Measurements from ENCODE around the gene EMP1.

EMP1 gene

GRCh38 chr12:13196130-13196921, at the start of gene EMP1:
Gene EMP1 (plus strand): TSS chr12:13196726. CDS start chr12:13211511, 14,785 bp downstream.
- in situ Hi-C loops (cut with MboI; ENCODE audit: low sequenced_read_pairs) = loop anchor here (25.0 kb wide), 1 partner anchor 1766 kb away; the partner anchor contains the start of genes ARHGDIB and PDE6H

- in situ Hi-C loops (cut with MboI; ENCODE audit: low sequenced_read_pairs) = no loop called here
Observed at GRCh38 chr12:13147688-13148484, 48.6 kb upstream of the EMP1 start.

GRCh38 chr12:13148485-13148847, 48.1 kb upstream of the EMP1 start:
- in situ Hi-C loops (cut with MboI; ENCODE audit: low sequenced_read_pairs) = no loop called here

- in situ Hi-C loops (cut with MboI; ENCODE audit: low sequenced_read_pairs) = no loop called here
Observed at GRCh38 chr12:13149411-13149810, 47.1 kb upstream of the EMP1 start.

DNA sequence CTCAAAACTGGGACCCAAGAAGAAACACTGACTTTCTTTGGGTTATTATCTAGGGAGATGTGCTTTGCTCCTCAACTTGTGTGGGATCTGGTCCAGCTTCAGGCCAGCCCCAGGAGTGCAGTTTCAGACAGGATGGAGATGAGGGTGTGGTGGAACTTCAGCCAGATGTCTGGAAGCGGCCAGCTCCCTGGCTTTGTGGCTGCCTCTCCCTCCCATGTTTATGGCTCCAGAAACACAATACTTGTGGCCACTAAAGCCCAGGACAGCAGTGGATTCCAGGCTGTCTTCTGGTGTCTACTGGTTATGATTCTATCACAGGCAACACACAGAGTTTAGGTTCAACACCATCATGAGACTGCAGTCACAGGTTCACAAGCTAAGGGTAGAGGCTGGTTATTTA, 44.2 kb upstream of the EMP1 start:
- in situ Hi-C loops (cut with MboI; ENCODE audit: low sequenced_read_pairs) = no loop called here

- in situ Hi-C loops (cut with MboI; ENCODE audit: low sequenced_read_pairs) = no loop called here
Observed at GRCh38 chr12:13152756-13153155, 43.8 kb upstream of the EMP1 start.

DNA sequence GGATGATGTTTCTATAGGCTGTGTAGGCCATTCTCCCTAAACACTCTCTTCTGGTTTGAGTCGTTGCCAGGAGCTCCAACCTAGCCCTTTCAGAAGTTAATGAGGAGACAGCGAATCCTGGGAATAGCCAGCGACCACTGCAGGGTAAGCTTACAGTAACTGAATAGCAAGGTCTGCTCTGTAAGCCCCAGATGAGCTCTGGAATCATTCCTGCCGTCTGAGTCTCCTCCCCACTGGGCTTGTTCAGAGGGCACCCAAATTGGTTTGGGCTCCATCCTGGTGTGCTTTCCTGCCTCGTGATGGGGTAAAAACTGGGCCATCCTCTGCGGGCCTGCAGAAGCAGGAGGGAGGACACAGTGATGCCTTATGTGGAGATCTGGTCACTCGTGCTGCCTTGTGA, 43.3 kb upstream of the EMP1 start:
- in situ Hi-C loops (cut with MboI; ENCODE audit: low sequenced_read_pairs) = no loop called here

DNA sequence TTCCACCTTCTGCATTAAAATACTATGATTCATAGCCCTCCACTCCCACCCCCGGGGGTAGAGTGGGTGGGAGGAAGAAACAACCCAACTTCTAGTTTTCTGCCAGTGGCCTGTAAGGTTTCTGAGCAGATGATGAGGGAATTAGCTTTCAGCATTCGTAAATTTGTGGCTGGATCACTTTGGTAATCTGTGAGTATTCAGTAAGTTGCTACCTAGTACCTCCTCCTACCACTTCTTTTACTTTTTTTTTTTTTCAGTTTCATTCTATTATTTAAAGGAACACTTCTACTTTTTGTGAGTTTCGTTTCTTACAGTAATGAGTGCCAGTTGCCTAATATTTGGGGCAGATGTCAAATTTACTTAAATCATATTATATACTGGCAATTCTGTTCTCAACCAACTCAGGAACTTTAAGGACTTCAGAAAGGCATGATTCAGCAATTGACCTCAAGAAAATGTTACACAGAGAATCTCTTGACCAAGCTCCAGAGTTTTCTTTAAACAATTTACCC, 42.4 kb upstream of the EMP1 start:
- in situ Hi-C loops (cut with MboI; ENCODE audit: low sequenced_read_pairs) = no loop called here

DNA sequence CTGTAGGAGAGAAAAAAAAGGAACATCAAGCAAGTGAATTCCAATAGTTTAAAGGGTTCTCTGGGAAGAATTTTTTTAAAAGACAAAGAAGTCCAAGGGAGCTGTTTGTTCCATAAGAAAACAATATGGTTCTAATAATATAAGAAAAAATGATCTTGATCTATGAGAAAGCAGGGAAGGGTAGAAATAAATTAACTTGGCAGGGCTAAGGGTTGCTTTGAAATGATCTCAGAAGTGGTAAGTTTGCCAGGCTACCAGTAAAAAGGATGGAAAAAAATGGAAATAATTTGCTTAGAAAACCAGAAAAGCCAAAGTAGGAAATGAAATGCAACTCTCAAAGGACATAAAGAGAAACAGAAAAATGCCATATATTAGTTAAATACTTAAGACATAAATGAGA, 41.7 kb upstream of the EMP1 start:
- in situ Hi-C loops (cut with MboI; ENCODE audit: low sequenced_read_pairs) = no loop called here

GRCh38 chr12:13156277-13156676, 40.2 kb upstream of the EMP1 start:
- in situ Hi-C loops (cut with MboI; ENCODE audit: low sequenced_read_pairs) = no loop called here

- in situ Hi-C loops (cut with MboI; ENCODE audit: low sequenced_read_pairs) = no loop called here
Observed at GRCh38 chr12:13161172-13161571, 35.4 kb upstream of the EMP1 start.

DNA sequence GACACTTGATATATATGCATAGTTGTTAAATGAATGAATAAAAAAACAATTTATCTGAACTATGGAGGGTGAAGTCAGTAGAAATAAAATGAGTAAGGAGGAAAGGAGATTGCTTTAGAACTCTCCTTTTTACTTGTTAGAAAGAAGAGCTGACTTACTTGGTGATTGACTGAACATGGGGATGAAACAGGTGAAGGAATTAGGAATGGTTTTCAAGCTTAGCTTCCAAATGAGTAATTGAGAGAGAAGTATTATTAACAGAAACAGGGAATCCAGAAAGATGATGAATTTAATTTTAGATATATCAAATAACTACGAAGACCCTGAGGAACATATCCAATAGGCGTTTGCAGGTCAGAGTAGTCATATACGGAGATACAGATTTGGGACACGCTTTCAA, 33.6 kb upstream of the EMP1 start:
- in situ Hi-C loops (cut with MboI; ENCODE audit: low sequenced_read_pairs) = no loop called here

DNA sequence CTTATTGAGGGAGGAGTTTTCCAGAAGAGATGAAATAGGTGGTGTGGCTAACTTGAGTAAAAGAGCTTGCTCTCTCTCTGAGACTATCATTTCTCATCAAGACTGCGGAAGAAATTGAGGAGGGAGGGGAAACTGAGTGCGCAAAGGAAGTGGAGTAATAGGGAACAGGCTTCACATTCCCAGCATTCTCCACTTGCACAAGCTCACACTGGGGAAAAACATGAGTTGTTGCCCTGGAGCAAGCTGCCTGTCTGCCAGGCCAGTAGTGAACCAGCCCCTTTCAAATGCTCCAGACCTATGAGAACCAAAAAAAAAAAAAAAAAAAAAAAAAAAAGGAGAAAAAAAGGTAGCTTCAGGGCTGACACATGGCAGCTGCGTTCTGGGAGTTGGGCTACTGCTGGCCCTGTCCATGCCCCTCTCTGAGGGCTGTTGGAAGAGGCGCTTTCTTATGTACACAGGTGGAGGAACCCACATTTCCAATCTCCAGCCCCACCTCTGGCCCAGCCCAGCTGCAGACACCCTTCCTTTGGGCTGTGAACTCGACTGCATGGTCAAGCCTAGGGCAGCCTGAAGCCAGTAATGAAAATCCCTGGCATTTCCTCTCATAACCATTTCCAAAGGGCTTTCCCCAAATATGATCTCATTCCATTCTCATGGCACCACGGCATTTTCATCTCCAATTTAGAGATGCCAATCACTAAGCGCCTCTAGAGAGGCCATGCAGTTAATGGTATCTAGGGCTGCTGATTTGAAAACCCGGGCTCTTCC, 32.5 kb upstream of the EMP1 start:
- in situ Hi-C loops (cut with MboI; ENCODE audit: low sequenced_read_pairs) = no loop called here

GRCh38 chr12:13164921-13165616, 31.5 kb upstream of the EMP1 start:
- in situ Hi-C loops (cut with MboI; ENCODE audit: low sequenced_read_pairs) = no loop called here

DNA sequence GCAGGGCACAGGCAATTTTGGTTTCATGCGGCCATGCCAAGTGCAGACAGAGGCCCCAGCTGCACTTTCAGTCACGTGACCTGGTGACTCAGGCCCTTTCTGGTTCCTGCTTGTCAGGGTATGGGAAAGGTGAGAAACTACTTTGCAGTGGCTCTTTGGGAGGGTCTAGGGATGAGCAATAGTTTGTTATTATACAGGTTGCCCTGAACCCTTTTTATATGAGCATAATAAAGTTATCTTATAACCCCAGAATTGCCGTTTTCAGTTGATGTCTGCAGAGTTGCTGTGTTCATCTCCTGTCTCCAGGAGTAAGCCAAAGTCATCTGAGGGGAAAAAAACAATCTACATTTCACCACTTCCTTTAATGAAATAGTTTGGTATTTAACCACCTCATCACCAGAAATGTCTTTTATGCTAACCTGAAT, 30.9 kb upstream of the EMP1 start:
- in situ Hi-C loops (cut with MboI; ENCODE audit: low sequenced_read_pairs) = no loop called here

GRCh38 chr12:13167226-13167625, 29.3 kb upstream of the EMP1 start:
- in situ Hi-C loops (cut with MboI; ENCODE audit: low sequenced_read_pairs) = no loop called here

DNA sequence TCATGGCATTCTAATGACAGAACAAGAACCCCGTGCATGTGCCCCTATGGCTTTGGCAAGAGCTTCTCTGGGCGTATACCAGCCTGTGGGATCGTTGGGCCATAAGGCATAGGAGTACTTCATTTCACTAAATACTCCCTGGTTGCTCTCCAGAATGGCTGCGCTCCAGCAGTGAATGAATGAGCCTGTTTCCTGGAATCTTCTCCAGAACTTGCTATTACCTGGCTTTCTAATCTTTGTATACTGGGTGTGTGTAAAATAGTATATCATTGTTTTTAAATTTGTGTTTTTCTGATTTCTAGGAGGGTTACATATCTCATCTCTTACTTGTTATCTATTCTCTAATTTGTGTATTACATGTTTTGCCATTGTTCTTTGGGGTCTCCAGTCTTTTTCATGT, 28.6 kb upstream of the EMP1 start:
- in situ Hi-C loops (cut with MboI; ENCODE audit: low sequenced_read_pairs) = no loop called here

DNA sequence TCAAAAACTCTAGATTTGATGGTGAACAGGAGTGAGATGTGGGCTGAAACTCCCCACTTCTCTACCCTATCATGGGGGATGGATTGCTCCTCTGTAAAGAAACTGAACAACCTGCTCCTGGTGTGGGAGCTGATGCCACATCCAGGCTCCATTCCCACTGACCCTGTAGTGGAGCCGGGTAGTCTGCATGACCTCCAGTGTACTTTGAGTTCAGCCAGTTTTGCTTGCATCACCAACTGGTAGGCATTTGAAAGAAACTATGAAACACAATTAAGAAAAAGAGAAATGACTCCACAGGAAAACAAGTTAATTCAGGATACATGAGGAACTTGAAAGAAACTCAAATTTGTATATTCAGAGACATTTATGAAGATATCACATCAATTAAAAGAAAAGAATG, 27.3 kb upstream of the EMP1 start:
- in situ Hi-C loops (cut with MboI; ENCODE audit: low sequenced_read_pairs) = no loop called here

GRCh38 chr12:13170892-13171490, 25.5 kb upstream of the EMP1 start:
- in situ Hi-C loops (cut with MboI; ENCODE audit: low sequenced_read_pairs) = no loop called here
